Measurements from ENCODE around the gene UBE2S.

UBE2S gene

GRCh38 chr19:55354698-55355212, 52.8 kb downstream of the UBE2S start, which contains the start of gene COX6B2:
COX6B2 (minus strand) TSS chr19:55354719; CDS start chr19:55354521, 198 bp downstream.
- no peak within 1 kb of the TSS for H3K27ac Mint-ChIP-seq
- peak within 1 kb of the TSS; percentile 70 for H3K4me3 Mint-ChIP-seq
- peaks cover 16% of the 10 kb centered on the region for H3K27me3 Mint-ChIP-seq
- H3K9me3 Mint-ChIP-seq (ENCODE audit: low read depth) = no peaks in the 10 kb centered on the region
- no peaks in the 10 kb centered on the region for H3K36me3 Mint-ChIP-seq
- peaks cover 16% of the 10 kb centered on the region for H3K4me1 Mint-ChIP-seq (ENCODE audit: low read depth)

- Mint-ChIP-seq H3K9me3 (ENCODE audit: low read depth) (no peaks in the 10 kb centered on the region), H3K27me3 (peaks cover 16% of the 10 kb centered on the region), H3K4me1 (ENCODE audit: low read depth) (peaks cover 16% of the 10 kb centered on the region), H3K36me3 (no peaks in the 10 kb centered on the region), H3K27ac (no peak overlapping the region), H3K4me3 (peak overlapping the region; percentile 70)
These were observed 53.5 kb downstream of the UBE2S start for GRCh38 chr19:55353803-55354697.

- peaks cover 16% of the 10 kb centered on the region for H3K4me1 Mint-ChIP-seq (ENCODE audit: low read depth)
- no peaks in the 10 kb centered on the region for H3K36me3 Mint-ChIP-seq
- no peaks in the 10 kb centered on the region for H3K9me3 Mint-ChIP-seq (ENCODE audit: low read depth)
- H3K27ac Mint-ChIP-seq = no peak overlapping the region
- peak overlapping the region; percentile 70 for H3K4me3 Mint-ChIP-seq
- H3K27me3 Mint-ChIP-seq = peaks cover 16% of the 10 kb centered on the region
These were observed 54.2 kb downstream of the UBE2S start for GRCh38 chr19:55353356-55353802.

GRCh38 chr19:55352549-55353145, 54.9 kb downstream of the UBE2S start:
- no peaks in the 10 kb centered on the region for H3K36me3 Mint-ChIP-seq
- no peak overlapping the region for H3K27ac Mint-ChIP-seq
- no peaks in the 10 kb centered on the region for H3K9me3 Mint-ChIP-seq (ENCODE audit: low read depth)
- H3K4me3 Mint-ChIP-seq = peak overlapping the region; percentile 62
- peaks cover 16% of the 10 kb centered on the region for H3K27me3 Mint-ChIP-seq
- peaks cover 16% of the 10 kb centered on the region for H3K4me1 Mint-ChIP-seq (ENCODE audit: low read depth)

- H3K4me3 Mint-ChIP-seq = no peak overlapping the region
These were observed 55.5 kb downstream of the UBE2S start for GRCh38 chr19:55352040-55352439.

GRCh38 chr19:55350620-55351315, 56.8 kb downstream of the UBE2S start:
- no peak overlapping the region for H3K27ac Mint-ChIP-seq
- peaks cover 16% of the 10 kb centered on the region for H3K4me1 Mint-ChIP-seq (ENCODE audit: low read depth)
- H3K4me3 Mint-ChIP-seq = no peak overlapping the region
- H3K36me3 Mint-ChIP-seq = no peaks in the 10 kb centered on the region
- H3K27me3 Mint-ChIP-seq = peaks cover 9% of the 10 kb centered on the region
- no peaks in the 10 kb centered on the region for H3K9me3 Mint-ChIP-seq (ENCODE audit: low read depth)

More at GRCh38 chr19:55352040-55352439, 55.5 kb downstream of the UBE2S start:
- peaks cover 11% of the 10 kb centered on the region for H3K27me3 Mint-ChIP-seq
- peaks cover 16% of the 10 kb centered on the region for H3K4me1 Mint-ChIP-seq (ENCODE audit: low read depth)
- H3K9me3 Mint-ChIP-seq (ENCODE audit: low read depth) = no peaks in the 10 kb centered on the region
- H3K36me3 Mint-ChIP-seq = no peaks in the 10 kb centered on the region
- no peak overlapping the region for H3K27ac Mint-ChIP-seq
